GM10266 (cell line): Measurements from ENCODE around the gene SPAG8.

Source experiments
- DNase-seq: peaks from one replicate; pipeline ENCODE4 v3.0.0; 2012; ENCODE audit errors: extremely low spot score
- CTCF ChIP-seq: IDR thresholded peaks from 2 replicates; pipeline ENCODE4 v1.5.1; 2012; ENCODE audit warnings: mild to moderate bottlenecking, low read depth; ENCODE audit not compliant: control insufficient read depth, insufficient read depth; ENCODE audit errors: missing control alignments

SPAG8 gene

DNA sequence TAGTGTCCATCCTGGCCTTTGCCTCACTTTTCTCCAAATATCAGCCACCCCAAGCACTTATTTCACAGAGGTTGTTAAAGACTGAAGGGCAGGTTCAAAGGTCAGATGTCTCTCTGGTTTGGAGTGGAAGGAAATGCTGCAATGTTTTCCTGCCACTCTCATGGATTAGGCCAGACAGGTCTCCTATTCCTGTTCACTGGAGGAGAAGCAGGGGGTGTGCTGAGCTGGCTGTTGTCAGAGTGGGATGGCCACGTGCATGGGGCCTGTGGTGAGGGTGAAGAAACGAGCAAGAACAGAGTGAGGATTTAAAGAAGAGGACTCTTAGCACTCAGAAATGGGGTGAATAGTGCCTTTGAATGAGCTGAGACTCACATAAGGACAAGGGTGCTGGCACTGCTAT lies 23.7 kb upstream of the SPAG8 start:
- TF ChIP-seq CTCF = no peak
- DNase-seq = no peak

DNA sequence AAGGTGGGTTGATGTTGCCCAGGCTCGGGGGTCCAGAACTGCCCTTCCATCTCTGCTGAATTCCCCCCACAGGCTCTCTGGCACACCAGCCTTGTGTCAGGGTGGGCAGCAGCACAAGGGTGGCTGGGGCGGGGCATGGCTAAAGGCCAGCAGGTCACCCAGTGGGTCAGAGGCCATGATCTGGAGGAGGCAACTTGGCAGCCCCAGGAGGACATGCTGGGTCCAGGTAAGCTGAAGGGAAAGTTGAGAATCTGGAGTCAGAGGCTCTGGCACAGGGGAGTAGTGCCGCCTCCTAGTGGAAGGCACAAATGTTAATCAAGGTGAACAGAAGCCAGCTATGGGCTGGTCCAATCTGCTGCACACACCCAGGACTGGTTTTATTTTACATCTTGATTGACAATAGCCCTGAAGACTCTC lies 23.2 kb upstream of the SPAG8 start:
- DNase-seq = peak; percentile 45
- peak; percentile 28 for TF ChIP-seq CTCF

DNA sequence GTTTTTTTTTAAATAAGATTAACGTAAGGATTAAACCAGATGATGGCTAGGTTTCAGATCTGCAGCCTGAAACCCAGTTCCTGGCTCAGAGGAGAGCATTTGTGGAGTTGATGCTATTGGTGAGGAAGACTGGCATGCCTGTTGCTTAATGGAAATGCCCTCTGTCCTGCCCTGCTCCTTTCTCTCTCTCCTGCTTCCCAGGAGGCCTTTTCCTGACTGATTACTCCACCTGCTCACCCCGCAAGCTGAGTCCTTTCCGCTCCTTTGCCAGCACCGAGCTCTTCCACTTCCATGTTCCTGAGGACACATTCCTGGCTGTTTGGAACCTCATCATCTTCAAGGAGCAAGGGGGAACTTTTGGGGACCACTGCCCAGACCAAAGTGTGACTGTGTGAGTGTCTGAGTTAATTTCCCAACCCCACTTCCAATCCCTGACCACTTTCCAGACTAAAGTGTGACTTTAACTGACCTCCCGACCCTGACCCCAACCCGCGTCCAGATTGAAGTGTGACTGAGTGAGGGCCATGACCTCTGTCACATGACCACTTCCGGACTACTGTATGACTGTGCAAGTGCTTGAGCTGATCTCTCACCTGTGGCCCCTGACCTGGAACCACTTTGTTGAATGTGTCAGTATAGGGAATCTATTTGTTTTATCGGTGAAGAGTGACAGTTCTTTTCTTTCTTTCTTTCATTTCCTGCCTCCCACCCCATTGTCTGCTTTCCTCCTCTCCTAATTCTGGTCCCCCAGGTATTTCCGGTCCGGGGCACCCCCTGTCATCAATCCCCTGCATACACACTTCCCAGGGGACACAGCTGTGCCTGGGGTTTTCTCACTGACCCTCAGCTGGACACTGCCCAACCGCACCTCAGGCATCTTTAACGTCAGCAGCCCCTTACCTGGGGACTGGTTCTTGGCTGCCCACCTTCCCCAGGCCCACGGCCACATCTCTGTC lies 22.5 kb upstream of the SPAG8 start:
- no peak for DNase-seq
- TF ChIP-seq CTCF = no peak

GRCh38 chr9:35832814-35833213 lies 20.8 kb upstream of the SPAG8 start:
- no peak for TF ChIP-seq CTCF
- DNase-seq = no peak

GRCh38 chr9:35831040-35831439 lies 19.0 kb upstream of the SPAG8 start:
- DNase-seq = no peak
- no peak for TF ChIP-seq CTCF

GRCh38 chr9:35829764-35830096 lies 17.7 kb upstream of the SPAG8 start:
- no peak for DNase-seq

More at GRCh38 chr9:35829764-35830096, 17.7 kb upstream of the SPAG8 start:
- TF ChIP-seq CTCF = no peak
